Astrocyte (in vitro differentiated cells and primary cell): Measurements from ENCODE around the gene MYT1. TPM values are rescaled to one million over a fixed set of nuclear protein-coding genes. Genes with fewer than 3 reads are reported as not detected.

Experiments
- DNase-seq: peaks from one replicate; pipeline ENCODE4 v3.0.0-alpha.2; 2010; ENCODE audit warnings: low read depth
- FAIRE-seq: peaks from 2 replicates; lab custom pipeline; 2011; peaks lifted over from hg19 to GRCh38; lab: Jason Lieb, UNC
- H2AFZ ChIP-seq: 2 replicates; pipeline ENCODE4 v1.6.0; 2012; ENCODE audit warnings: low read depth, low read length, inconsistent platforms
- H3K27ac ChIP-seq: 2 replicates; pipeline ENCODE4 v1.5.1; 2011; ENCODE audit warnings: low read depth, low read length, inconsistent platforms
- H3K27me3 ChIP-seq: 2 replicates; pipeline ENCODE4 v1.6.0; 2011; ENCODE audit warnings: low read length, inconsistent platforms; ENCODE audit not compliant: insufficient read depth
- H3K36me3 ChIP-seq: 2 replicates; pipeline ENCODE4 v1.5.1; 2011; ENCODE audit warnings: low read length, inconsistent platforms; ENCODE audit not compliant: insufficient read depth
- H3K4me1 ChIP-seq: 2 replicates; pipeline ENCODE4 v1.5.1; 2011; ENCODE audit warnings: low read length, inconsistent platforms; ENCODE audit not compliant: insufficient read depth
- H3K4me2 ChIP-seq: 2 replicates; pipeline ENCODE4 v1.6.0; 2012; ENCODE audit warnings: low read length, inconsistent platforms
- H3K4me3 ChIP-seq: 2 replicates; pipeline ENCODE4 v1.5.1; 2011; ENCODE audit warnings: low read depth, mild to moderate bottlenecking, low read length, inconsistent platforms; ENCODE audit not compliant: insufficient read depth
- H3K79me2 ChIP-seq: 2 replicates; pipeline ENCODE4 v1.6.0; 2012; ENCODE audit warnings: mild to moderate bottlenecking, low read length, inconsistent platforms; ENCODE audit not compliant: insufficient read depth
- H3K9ac ChIP-seq: 2 replicates; pipeline ENCODE4 v1.6.0; 2012; ENCODE audit warnings: mild to moderate bottlenecking, low read length, inconsistent platforms
- H3K9me3 ChIP-seq: 2 replicates; pipeline ENCODE4 v1.5.1; 2012; ENCODE audit warnings: low read depth, mild to moderate bottlenecking, low read length, inconsistent platforms; ENCODE audit not compliant: insufficient read depth
- H4K20me1 ChIP-seq: 2 replicates; pipeline ENCODE4 v1.6.0; 2012; ENCODE audit warnings: low read length, inconsistent platforms; ENCODE audit not compliant: insufficient read depth
- H3K27ac Mint-ChIP-seq: one replicate; pipeline ENCODE4 v1.8.0; 2021; ENCODE audit warnings: mild to moderate bottlenecking, mixed read lengths; ENCODE audit not compliant: unreplicated experiment
- H3K27me3 Mint-ChIP-seq: one replicate; pipeline ENCODE4 v1.8.0; 2021; ENCODE audit warnings: low read depth, mixed read lengths; ENCODE audit not compliant: unreplicated experiment
- H3K36me3 Mint-ChIP-seq: one replicate; pipeline ENCODE4 v1.8.0; 2021; ENCODE audit warnings: low read depth, mixed read lengths; ENCODE audit not compliant: unreplicated experiment
- H3K4me1 Mint-ChIP-seq: one replicate; pipeline ENCODE4 v1.8.0; 2021; ENCODE audit warnings: low read depth, mixed read lengths; ENCODE audit not compliant: unreplicated experiment
- H3K4me3 Mint-ChIP-seq: one replicate; pipeline ENCODE4 v1.8.0; 2021; ENCODE audit warnings: mild to moderate bottlenecking, moderate library complexity, mixed read lengths; ENCODE audit not compliant: unreplicated experiment
- H3K9me3 Mint-ChIP-seq: one replicate; pipeline ENCODE4 v1.8.0; 2021; ENCODE audit warnings: mild to moderate bottlenecking, mixed read lengths; ENCODE audit not compliant: unreplicated experiment
- EZH2 ChIP-seq: IDR thresholded peaks from 2 replicates; pipeline ENCODE4 v1.6.1; 2012; ENCODE audit warnings: mild to moderate bottlenecking, low read length, inconsistent platforms; ENCODE audit not compliant: insufficient read depth
- total RNA-seq: library from RNA; stranded (reverse); gene quantifications from 2 replicates; pipeline ENCODE4 v1.2.1, GENCODE V29; 2021
- TF ChIP-seq, protein P1 (sequence below): IDR thresholded peaks from 2 replicates; pipeline ENCODE4 v1.5.1; 2011; ENCODE audit warnings: low read depth, mild to moderate bottlenecking, inconsistent platforms, low read length, moderate library complexity; ENCODE audit not compliant: insufficient read depth

The MYT1 gene
- total RNA-seq, 1 donor from 2014 or later = not detected

DNA sequence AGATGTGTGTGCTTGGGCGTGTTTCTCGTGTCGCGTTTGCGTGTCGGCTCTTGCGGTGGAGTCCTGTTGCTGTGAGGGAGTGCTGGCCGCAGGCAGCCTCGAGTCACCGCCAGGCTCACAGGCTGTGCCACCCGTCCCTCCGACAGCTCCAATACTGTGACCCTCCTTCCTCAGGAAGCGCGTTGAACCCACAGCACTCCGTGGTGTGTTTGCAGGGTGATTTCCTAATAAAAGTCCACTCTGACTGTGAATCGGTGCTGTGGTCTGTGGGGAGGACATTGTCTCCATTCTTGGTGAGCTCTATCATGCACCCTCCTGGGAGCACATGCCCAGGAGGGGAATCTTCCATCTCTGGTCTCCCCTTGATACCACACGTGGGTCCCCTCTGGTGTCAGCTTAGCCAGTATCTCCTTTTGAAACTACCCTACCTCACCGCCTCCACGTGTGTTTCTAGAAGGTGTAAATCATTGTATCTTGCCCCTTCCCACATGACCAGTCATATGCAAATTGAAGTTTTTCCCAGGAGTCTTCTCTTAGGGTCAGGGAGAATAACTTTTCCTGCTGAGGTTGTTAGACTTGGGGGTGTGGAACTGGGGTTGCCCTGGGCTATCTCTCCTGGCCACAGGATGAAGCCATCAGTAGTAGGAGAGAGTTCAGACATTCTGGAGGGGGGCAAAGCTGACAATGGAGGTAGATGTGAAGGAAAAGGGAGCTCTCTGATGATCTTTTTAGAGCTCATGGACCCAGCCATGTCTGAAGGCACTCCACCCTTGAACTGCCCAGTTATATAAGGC is 77.9 kb downstream of the MYT1 start:
- H3K4me1 ChIP-seq = no peaks in the 10 kb centered on the region
- H3K4me3 Mint-ChIP-seq = no peak overlapping the region

DNA sequence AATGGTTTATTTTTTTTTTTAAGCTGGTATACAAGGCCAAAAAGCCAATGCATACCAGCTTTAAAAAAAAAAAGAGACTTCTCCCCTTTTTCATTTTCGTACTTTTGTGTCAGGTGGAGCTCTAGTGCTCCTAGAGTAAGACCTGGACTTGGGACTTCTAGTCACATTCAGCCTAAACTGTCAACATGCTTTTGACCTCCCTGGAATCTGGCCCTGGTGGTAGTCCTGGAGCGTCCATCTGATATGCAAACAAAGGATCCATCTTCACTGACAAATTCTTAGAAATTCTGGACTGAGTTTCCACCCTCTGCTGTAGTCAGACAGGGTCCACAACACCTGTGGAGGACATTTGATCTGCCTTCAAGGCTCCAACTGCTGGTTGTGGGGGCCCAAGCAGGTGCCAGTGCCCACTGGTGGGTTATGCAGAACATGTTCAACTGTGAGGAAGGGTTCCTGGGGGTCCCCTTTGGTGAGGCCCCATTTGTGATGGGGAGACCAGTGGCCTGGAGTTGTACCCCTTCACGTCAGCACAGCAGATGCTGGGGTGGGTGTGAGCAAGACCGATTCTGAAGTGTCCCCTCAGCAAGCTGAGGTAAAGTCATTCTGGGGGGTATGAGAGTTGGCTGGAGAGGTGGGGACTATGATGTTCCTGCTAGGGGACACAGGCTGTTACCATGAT is 78.7 kb downstream of the MYT1 start:
- peaks cover 2% of the 10 kb centered on the region for H3K9me3 Mint-ChIP-seq
- H3K27me3 Mint-ChIP-seq = peaks cover 40% of the 10 kb centered on the region
- TF ChIP-seq EZH2 = no peak
- TF ChIP-seq, protein P1, sequence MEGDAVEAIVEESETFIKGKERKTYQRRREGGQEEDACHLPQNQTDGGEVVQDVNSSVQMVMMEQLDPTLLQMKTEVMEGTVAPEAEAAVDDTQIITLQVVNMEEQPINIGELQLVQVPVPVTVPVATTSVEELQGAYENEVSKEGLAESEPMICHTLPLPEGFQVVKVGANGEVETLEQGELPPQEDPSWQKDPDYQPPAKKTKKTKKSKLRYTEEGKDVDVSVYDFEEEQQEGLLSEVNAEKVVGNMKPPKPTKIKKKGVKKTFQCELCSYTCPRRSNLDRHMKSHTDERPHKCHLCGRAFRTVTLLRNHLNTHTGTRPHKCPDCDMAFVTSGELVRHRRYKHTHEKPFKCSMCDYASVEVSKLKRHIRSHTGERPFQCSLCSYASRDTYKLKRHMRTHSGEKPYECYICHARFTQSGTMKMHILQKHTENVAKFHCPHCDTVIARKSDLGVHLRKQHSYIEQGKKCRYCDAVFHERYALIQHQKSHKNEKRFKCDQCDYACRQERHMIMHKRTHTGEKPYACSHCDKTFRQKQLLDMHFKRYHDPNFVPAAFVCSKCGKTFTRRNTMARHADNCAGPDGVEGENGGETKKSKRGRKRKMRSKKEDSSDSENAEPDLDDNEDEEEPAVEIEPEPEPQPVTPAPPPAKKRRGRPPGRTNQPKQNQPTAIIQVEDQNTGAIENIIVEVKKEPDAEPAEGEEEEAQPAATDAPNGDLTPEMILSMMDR = no peak
- H3K36me3 Mint-ChIP-seq = peaks cover 2% of the 10 kb centered on the region
- H3K4me1 Mint-ChIP-seq = no peaks in the 10 kb centered on the region
- H3K9ac ChIP-seq = no peak overlapping the region
- H2AFZ ChIP-seq = no peak overlapping the region
- H4K20me1 ChIP-seq = no peaks in the 10 kb centered on the region
- H3K4me2 ChIP-seq = no peak overlapping the region
- H3K4me1 ChIP-seq = no peaks in the 10 kb centered on the region
- FAIRE-seq (no peak), DNase-seq (no peak)
- H3K4me3 ChIP-seq = no peak overlapping the region
- peaks cover 13% of the 10 kb centered on the region for H3K27me3 ChIP-seq
- no peaks in the 10 kb centered on the region for H3K36me3 ChIP-seq
- no peak overlapping the region for H3K27ac ChIP-seq
- no peaks in the 10 kb centered on the region for H3K9me3 ChIP-seq
- H3K79me2 ChIP-seq = no peaks in the 10 kb centered on the region
- no peak overlapping the region for H3K4me3 Mint-ChIP-seq
- peak overlapping the region; percentile 12 for H3K27ac Mint-ChIP-seq

More for the DNA sequence above, 77.9 kb downstream of the MYT1 start:
- Histone ChIP-seq H3K4me2 (no peak overlapping the region), H3K4me3 (no peak overlapping the region), H3K27ac (no peak overlapping the region), H3K36me3 (no peaks in the 10 kb centered on the region), H3K9me3 (no peaks in the 10 kb centered on the region), H3K27me3 (peaks cover 10% of the 10 kb centered on the region), H2AFZ (no peak overlapping the region), H3K9ac (no peak overlapping the region), H3K79me2 (no peaks in the 10 kb centered on the region), H4K20me1 (no peaks in the 10 kb centered on the region)
- Mint-ChIP-seq H3K36me3 (peaks cover 2% of the 10 kb centered on the region), H3K9me3 (peaks cover 2% of the 10 kb centered on the region), H3K27me3 (peaks cover 45% of the 10 kb centered on the region), H3K4me1 (no peaks in the 10 kb centered on the region), H3K27ac (no peak overlapping the region)
- FAIRE-seq (no peak), DNase-seq (no peak)
- TF ChIP-seq EZH2 = no peak
- TF ChIP-seq, protein P1 = no peak
